Neuronal stem cell (in vitro differentiated cells): ENCODE measurements around the gene PLEKHA6.
"Not testable (repeated sequence)": the region's sequence is repeated elsewhere in the genome, so short reads cannot be mapped to it uniquely, and the experiment has no call there.

Experiments
- DNase-seq: peaks from one replicate; pipeline ENCODE4 v3.0.0-alpha.2; 2013; ENCODE audit warnings: low spot score
- H2AFZ ChIP-seq: one replicate; pipeline ENCODE4 v1.6.1; 2013; ENCODE audit warnings: mild to moderate bottlenecking, low read length, inconsistent platforms
- H2AK5ac ChIP-seq: 2 replicates; pipeline ENCODE4 v1.6.1; 2013; ENCODE audit warnings: low read depth, mild to moderate bottlenecking, inconsistent platforms, low read length, moderate library complexity, mixed read lengths
- H2BK120ac ChIP-seq: 2 replicates; pipeline ENCODE4 v1.6.1; 2013; ENCODE audit warnings: low read depth, mild to moderate bottlenecking, inconsistent platforms, low read length, moderate library complexity, mixed read lengths
- H2BK12ac ChIP-seq: one replicate; pipeline ENCODE4 v1.6.1; 2013; ENCODE audit warnings: low read length, inconsistent platforms
- H2BK15ac ChIP-seq: 2 replicates; pipeline ENCODE4 v1.6.1; 2013; ENCODE audit warnings: mild to moderate bottlenecking, low read length, inconsistent platforms, mixed read lengths
- H2BK5ac ChIP-seq: one replicate; pipeline ENCODE4 v1.6.1; 2013; ENCODE audit warnings: inconsistent platforms, mild to moderate bottlenecking, low read length, moderate library complexity
- H3K14ac ChIP-seq: one replicate; pipeline ENCODE4 v1.6.1; 2013; ENCODE audit warnings: low read length, inconsistent platforms
- H3K18ac ChIP-seq: 2 replicates; pipeline ENCODE4 v1.6.1; 2013; ENCODE audit warnings: low read length, inconsistent platforms
- H3K23ac ChIP-seq: 2 replicates; pipeline ENCODE4 v1.6.1; 2013; ENCODE audit warnings: low read depth, mild to moderate bottlenecking, mixed read lengths, low read length, inconsistent platforms; ENCODE audit not compliant: poor library complexity
- H3K27ac ChIP-seq: replicated peaks from 3 replicates; pipeline ENCODE4 v1.5.1; 2013; ENCODE audit warnings: low read length, inconsistent platforms
- H3K27me3 ChIP-seq, 3 experiments: 2 replicates each; pipeline ENCODE4 v1.6.1; 2013; ENCODE audit warnings: low read length in 3 of 3, mild to moderate bottlenecking in 2 of 3, inconsistent platforms in 1 of 3, low read depth in 1 of 3, mixed read lengths in 1 of 3, moderate library complexity in 1 of 3; ENCODE audit not compliant: control insufficient read depth in 3 of 3, insufficient read depth in 3 of 3
- H3K36me3 ChIP-seq, 2 donors: replicated peaks in 1 of 2; 2 replicates each; pipeline ENCODE4 v1.6.1; 2013; ENCODE audit warnings: low read length in 2 of 2; ENCODE audit not compliant: control insufficient read depth in 2 of 2, insufficient read depth in 2 of 2
- H3K4ac ChIP-seq: 2 replicates; pipeline ENCODE4 v1.6.1; 2013; ENCODE audit warnings: inconsistent platforms, mild to moderate bottlenecking, low read length, moderate library complexity
- H3K4me1 ChIP-seq, 2 donors: 1 replicate in 1 of 2; 2 replicates in 1 of 2; pipeline ENCODE4 v1.6.1; 2013; ENCODE audit warnings: low read length in 2 of 2, low read depth in 1 of 2; ENCODE audit not compliant: control insufficient read depth in 2 of 2, insufficient read depth in 1 of 2
- H3K4me2 ChIP-seq: one replicate; pipeline ENCODE4 v1.6.1; 2013; ENCODE audit warnings: mild to moderate bottlenecking, low read length, inconsistent platforms; ENCODE audit not compliant: insufficient read depth, poor library complexity, severe bottlenecking
- H3K4me3 ChIP-seq, 2 donors: 2 replicates each; pipeline ENCODE4 v1.5.1; 2013; ENCODE audit warnings: low read length in 2 of 2, mild to moderate bottlenecking in 2 of 2, inconsistent platforms in 1 of 2, moderate library complexity in 1 of 2
- H3K79me1 ChIP-seq: one replicate; pipeline ENCODE4 v1.6.1; 2013; ENCODE audit warnings: low read depth, mild to moderate bottlenecking, inconsistent platforms, low read length, moderate library complexity
- H3K9ac ChIP-seq: one replicate; pipeline ENCODE4 v1.6.1; 2013; ENCODE audit warnings: mild to moderate bottlenecking, low read depth, low read length, inconsistent platforms; ENCODE audit not compliant: poor library complexity
- H3K9me3 ChIP-seq, 2 donors: replicated peaks in 1 of 2; 2 replicates each; pipeline versions ENCODE3 to v1.6.1; 2013; ENCODE audit warnings: low read length in 2 of 2, mild to moderate bottlenecking in 2 of 2, inconsistent platforms in 1 of 2, low read depth in 1 of 2, mixed read lengths in 1 of 2, moderate library complexity in 1 of 2; ENCODE audit not compliant: control insufficient read depth in 2 of 2, insufficient read depth in 1 of 2
- H4K8ac ChIP-seq: one replicate; pipeline ENCODE4 v1.6.1; 2013; ENCODE audit warnings: low read depth, mild to moderate bottlenecking, inconsistent platforms, low read length, moderate library complexity
- H4K91ac ChIP-seq: one replicate; pipeline ENCODE4 v1.6.1; 2013; ENCODE audit warnings: low read length, low read depth, mild to moderate bottlenecking, inconsistent platforms; ENCODE audit not compliant: poor library complexity
- WGBS, 2 donors: extraction: QIAGEN DNeasy Blood & Tissue Kit; methylation state at CpG; one replicate each; pipeline ENCODE4 v1.1.7; 2013; ENCODE audit warnings: missing lambda C conversion rate in 2 of 2, mixed read lengths in 1 of 2; ENCODE audit not compliant: insufficient read length in 2 of 2, insufficient replicate concordance in 1 of 2; ENCODE audit errors: extremely low coverage in 2 of 2; 5-methylcytosine and 5-hydroxymethylcytosine counted together

The PLEKHA6 gene

GRCh38 chr1:204313675-204314074 lies 46.1 kb downstream of the PLEKHA6 start:
- Histone ChIP-seq H3K27me3 (no peaks in the 10 kb centered on the region), H3K36me3 (no peaks in the 10 kb centered on the region), H3K4ac (no peak overlapping the region), H2BK15ac (no peak overlapping the region), H2BK12ac (no peak overlapping the region), H2BK120ac (no peak overlapping the region), H3K18ac (no peak overlapping the region), H2AK5ac (no peak overlapping the region), H3K9ac (no peak overlapping the region), H3K9me3 (no peaks in the 10 kb centered on the region), H4K91ac (no peak overlapping the region), H3K79me1 (no peaks in the 10 kb centered on the region), H2BK5ac (no peak overlapping the region), H3K23ac (no peak overlapping the region), H2AFZ (no peak overlapping the region), H3K27ac (no peak overlapping the region), H4K8ac (no peak overlapping the region), H3K4me3 (no peak overlapping the region), H3K4me1 (peaks cover 2 to 20% of the 10 kb centered on the region in 2 donors), H3K4me2 (no peak overlapping the region), H3K14ac (no peak overlapping the region)
- no CpG with 5 or more reads among the region's 4 CpGs for WGBS, 2 donors
- DNase-seq, result no peak

- H2BK120ac ChIP-seq, H3K27me3 ChIP-seq, H3K36me3 ChIP-seq, H3K14ac ChIP-seq, H4K8ac ChIP-seq, DNase-seq, H3K23ac ChIP-seq, H2BK15ac ChIP-seq, H2AK5ac ChIP-seq, H3K4ac ChIP-seq, H3K4me3 ChIP-seq, H3K27ac ChIP-seq, H3K9me3 ChIP-seq, H3K9ac ChIP-seq, H3K79me1 ChIP-seq, H3K4me2 ChIP-seq, H4K91ac ChIP-seq, H3K18ac ChIP-seq, H2AFZ ChIP-seq, H2BK5ac ChIP-seq, H2BK12ac ChIP-seq: not testable (repeated sequence)
- WGBS, 2 donors, result no CpG with 5 or more reads among the region's 4 CpGs
- peaks cover 11 to 20% of the 10 kb centered on the region in 2 donors for H3K4me1 ChIP-seq
Measured at GRCh38 chr1:204310970-204311369, 48.8 kb downstream of the PLEKHA6 start.

- Histone ChIP-seq H3K4ac (no peak overlapping the region), H3K27me3 (peaks cover 0 to 8% (median 0%) of the 10 kb centered on the region in 3 experiments), H3K9ac (no peak overlapping the region), H2BK15ac (no peak overlapping the region), H3K4me3 (no peak overlapping the region), H4K91ac (no peak overlapping the region), H3K79me1 (no peaks in the 10 kb centered on the region), H2AFZ (no peak overlapping the region), H3K9me3 (no peaks in the 10 kb centered on the region), H3K23ac (no peak overlapping the region), H3K27ac (no peak overlapping the region), H2BK120ac (no peak overlapping the region), H3K4me1 (peaks cover 11 to 12% of the 10 kb centered on the region in 2 donors), H2AK5ac (no peak overlapping the region), H4K8ac (no peak overlapping the region), H3K18ac (no peak overlapping the region), H2BK5ac (no peak overlapping the region), H3K14ac (no peak overlapping the region), H3K4me2 (no peak overlapping the region), H3K36me3 (no peaks in the 10 kb centered on the region), H2BK12ac (no peak overlapping the region)
- no peak for DNase-seq
- no CpG with 5 or more reads among the region's 4 CpGs for WGBS, 2 donors
Measured at GRCh38 chr1:204308023-204308628, 51.6 kb downstream of the PLEKHA6 start.

GRCh38 chr1:204307334-204307883 lies 52.3 kb downstream of the PLEKHA6 start:
- Histone ChIP-seq H2BK120ac (no peak overlapping the region), H3K4me2 (peak overlapping the region; percentile 32), H3K9me3 (no peaks in the 10 kb centered on the region), H3K79me1 (no peaks in the 10 kb centered on the region), H2BK5ac (no peak overlapping the region), H2BK12ac (no peak overlapping the region), H3K27me3 (peaks cover 0 to 8% (median 0%) of the 10 kb centered on the region in 3 experiments), H2AK5ac (no peak overlapping the region), H2AFZ (no peak overlapping the region), H4K8ac (no peak overlapping the region), H4K91ac (no peak overlapping the region), H3K14ac (peak overlapping the region; percentile 48), H3K4me1 (peaks cover 11% of the 10 kb centered on the region in 2 donors), H3K27ac (no peak overlapping the region), H3K36me3 (no peaks in the 10 kb centered on the region), H3K23ac (peak overlapping the region; percentile 14), H3K4me3 (no peak overlapping the region), H3K18ac (no peak overlapping the region), H3K9ac (peak overlapping the region; percentile 55), H3K4ac (no peak overlapping the region), H2BK15ac (no peak overlapping the region)
- peak; percentile 29 for DNase-seq
- WGBS, 2 donors, result no CpG with 5 or more reads among the region's 12 CpGs
